Measurements from ENCODE around the gene NR2F2. TPM values are rescaled to one million over a fixed set of nuclear protein-coding genes. Genes with fewer than 3 reads are reported as not detected.

The NR2F2 gene
- total and polyA plus RNA-seq, 2 experiments from 2014 or later = 0.16 TPM; not detected in 1

DNA sequence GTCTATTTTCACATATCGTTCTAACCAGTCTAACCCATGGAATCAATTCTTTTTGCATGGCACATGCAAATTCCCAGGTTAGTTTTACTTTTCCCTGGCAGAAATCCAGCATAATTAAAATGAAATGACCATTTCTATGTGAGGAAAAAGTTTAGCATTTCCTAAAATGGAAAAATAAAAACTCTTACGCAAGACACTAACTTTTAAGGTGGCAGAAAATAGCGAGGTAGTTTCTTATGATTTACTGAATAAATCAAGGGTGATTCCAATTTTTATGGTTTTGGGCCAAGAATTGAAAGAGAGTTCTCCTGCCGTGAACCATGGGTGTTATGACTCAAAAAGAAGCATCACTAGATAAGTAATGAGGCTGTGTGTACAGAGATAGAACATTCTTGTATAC, 32.7 kb upstream of the NR2F2 start (continued):
- TF ChIP-seq ZNF462 (CRISPR knock-in tag; IDR thresholded peaks at IDR 0.05) (no peak), CREB1 (CRISPR knock-in tag; IDR thresholded peaks at IDR 0.05; ENCODE audit: low read depth) (no peak), POLR2AphosphoS5 (IDR thresholded peaks at IDR 0.05; ENCODE audit: low read depth) (no peak)

GRCh38 chr15:96298217-96298616, 32.3 kb upstream of the NR2F2 start:
- Mint-ChIP-seq H3K27ac (no peak overlapping the region), H3K4me1 (peaks cover 28% of the 10 kb centered on the region), H3K4me3 (no peak overlapping the region), H3K27me3 (ENCODE audit: insufficient read depth, low read depth, poor library complexity) (peaks cover 5% of the 10 kb centered on the region), H3K36me3 (ENCODE audit: low read depth) (peaks cover 15% of the 10 kb centered on the region; the same call in 2 of the 3 replicates), H3K9me3 (peaks cover 21% of the 10 kb centered on the region)
- ATAC-seq = no peak
- no peak for DNase-seq (ENCODE audit: low spot score)
- no peaks in the 10 kb centered on the region for H3K27me3 ChIP-seq (ENCODE audit: insufficient read depth)
- no peak overlapping the region for H2AFZ ChIP-seq
- H3F3A ChIP-seq (replicated peaks; ENCODE audit: low read depth) = no peaks in the 10 kb centered on the region
- H3K4me2 ChIP-seq = no peak overlapping the region
- H3K4me1 ChIP-seq (ENCODE audit: insufficient read depth) = peaks cover 33% of the 10 kb centered on the region
- H3K27ac ChIP-seq (ENCODE audit: low read depth) = no peak overlapping the region
- H3K9me2 ChIP-seq (ENCODE audit: insufficient read depth) = peaks cover 3% of the 10 kb centered on the region; the same call in 1 of the 2 replicates
- H3K36me3 ChIP-seq (ENCODE audit: insufficient read depth) = peaks cover 6% of the 10 kb centered on the region; the same call in 1 of the 2 replicates
- H3K4me3 ChIP-seq = no peak overlapping the region
- no peaks in the 10 kb centered on the region for H3K79me2 ChIP-seq (replicated peaks; ENCODE audit: insufficient read depth)
- H4K20me1 ChIP-seq (replicated peaks; ENCODE audit: insufficient read depth) = no peaks in the 10 kb centered on the region
- TF ChIP-seq EZH2phosphoT487 (IDR thresholded peaks at IDR 0.05; ENCODE audit: unreplicated experiment) = no peak
- no peak for TF ChIP-seq EZH2 (IDR thresholded peaks at IDR 0.05; ENCODE audit: low read depth, unreplicated experiment)
- no peak for TF ChIP-seq ZNF114 (CRISPR knock-in tag; IDR thresholded peaks at IDR 0.05)
- TF ChIP-seq STAT1 (IDR thresholded peaks at IDR 0.05; ENCODE audit: unreplicated experiment) = no peak
- TF ChIP-seq JUNB (IDR thresholded peaks at IDR 0.05; ENCODE audit: unreplicated experiment) = no peak
- TF ChIP-seq REST (IDR thresholded peaks at IDR 0.05; ENCODE audit: unreplicated experiment) = no peak
- TF ChIP-seq ZNF331 (CRISPR knock-in tag; IDR thresholded peaks at IDR 0.05; ENCODE audit: low read depth) = no peak
